NCI-H2196 treated with DMSO at 0.1 percent for 48 hours (cell line): ENCODE measurements around the gene IQSEC3.
"Not testable (repeated sequence)": the region's sequence is repeated elsewhere in the genome, so short reads cannot be mapped to it uniquely, and the experiment has no call there.

Experiments
- DNase-seq: peaks from one replicate; lab custom pipeline; 2025; ENCODE audit not compliant: unreplicated experiment; lab: John Stamatoyannopoulos, UW

IQSEC3 gene

DNA sequence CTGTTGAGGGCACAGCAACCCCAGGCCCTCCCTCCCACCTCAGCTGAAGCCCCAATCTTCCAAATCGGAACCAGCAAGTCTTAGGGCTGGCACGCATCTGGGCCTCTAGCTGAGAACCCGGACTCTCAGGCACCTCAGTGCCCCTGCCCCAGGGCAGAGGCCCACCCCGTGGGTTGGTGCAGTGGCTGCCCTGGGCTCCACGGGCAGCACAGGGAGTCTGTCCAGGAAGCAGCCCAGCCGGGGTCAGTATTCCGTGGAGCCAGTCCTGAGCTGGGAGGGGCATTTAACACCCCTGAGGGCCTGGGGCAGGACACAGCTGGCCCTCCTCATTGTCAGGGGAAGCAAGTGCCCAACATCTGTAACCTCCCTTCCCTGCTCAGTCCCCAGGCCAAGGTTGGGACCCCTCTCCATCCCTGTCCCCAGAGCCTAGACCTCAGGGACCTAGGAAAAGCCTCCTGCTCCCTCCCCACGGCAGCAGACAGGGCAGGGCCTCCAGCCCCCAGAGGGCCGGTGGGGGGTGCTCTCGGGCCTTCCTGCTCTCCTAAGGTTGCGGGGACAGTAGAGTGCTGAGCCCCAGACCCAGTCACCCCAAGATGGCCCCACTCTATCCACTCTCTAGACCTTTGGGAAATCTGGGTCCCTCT lies 110.9 kb downstream of the IQSEC3 start:
- DNase-seq = no peak

DNA sequence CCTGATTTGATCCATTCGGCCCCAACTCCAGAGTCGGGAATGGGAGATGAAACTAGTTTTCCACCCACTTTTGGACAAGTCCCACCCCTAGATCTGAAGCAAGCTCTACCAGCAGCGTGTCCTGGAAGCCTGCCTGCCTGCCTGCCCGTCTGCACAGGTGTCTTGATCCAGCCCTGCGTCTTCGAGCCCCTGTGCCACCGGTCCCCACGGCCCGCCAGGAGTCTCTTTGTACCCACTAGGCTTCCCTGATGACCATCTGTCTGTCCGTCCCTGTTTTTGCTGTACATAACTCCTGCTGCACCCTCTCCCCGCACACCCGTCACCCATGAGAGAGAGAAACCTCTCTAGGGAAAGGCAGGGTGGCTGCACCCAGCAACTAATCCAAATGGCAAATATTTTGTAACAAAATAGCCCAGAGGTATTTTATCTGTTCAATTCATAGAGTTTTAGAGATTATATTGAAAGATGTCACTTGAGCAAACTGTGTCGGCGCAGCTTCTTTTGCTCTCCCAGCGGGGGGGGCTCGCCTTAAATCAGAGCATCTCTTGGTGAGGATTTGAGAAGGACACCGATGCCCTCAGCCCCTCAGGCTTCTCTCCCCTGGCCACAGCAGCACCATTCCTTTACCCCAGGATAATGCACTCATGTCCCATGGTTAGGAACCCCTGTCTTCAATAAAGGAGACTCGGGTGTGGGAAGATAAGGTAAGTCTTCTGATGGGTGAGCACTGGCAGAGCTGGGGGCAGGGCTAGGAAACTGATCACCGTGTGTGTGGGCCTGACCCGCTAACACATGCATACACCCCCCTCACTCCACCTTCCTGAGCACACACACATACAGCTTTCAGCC lies 111.6 kb downstream of the IQSEC3 start:
- DNase-seq = no peak

DNA sequence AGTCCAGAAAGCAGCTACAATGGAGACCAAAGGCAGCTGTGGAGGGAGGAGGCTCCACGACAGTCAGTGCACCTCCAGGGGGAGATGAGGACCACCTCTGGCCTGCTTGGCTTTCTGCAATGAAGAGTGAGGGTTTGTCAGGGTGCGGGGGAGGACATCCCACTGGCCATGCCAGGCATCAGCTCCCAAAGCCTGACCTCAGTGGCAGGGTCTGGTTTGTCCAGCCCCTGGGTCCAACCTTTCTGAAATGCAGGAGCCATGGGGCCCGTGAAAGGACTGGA lies 112.2 kb downstream of the IQSEC3 start:
- no peak for DNase-seq

DNA sequence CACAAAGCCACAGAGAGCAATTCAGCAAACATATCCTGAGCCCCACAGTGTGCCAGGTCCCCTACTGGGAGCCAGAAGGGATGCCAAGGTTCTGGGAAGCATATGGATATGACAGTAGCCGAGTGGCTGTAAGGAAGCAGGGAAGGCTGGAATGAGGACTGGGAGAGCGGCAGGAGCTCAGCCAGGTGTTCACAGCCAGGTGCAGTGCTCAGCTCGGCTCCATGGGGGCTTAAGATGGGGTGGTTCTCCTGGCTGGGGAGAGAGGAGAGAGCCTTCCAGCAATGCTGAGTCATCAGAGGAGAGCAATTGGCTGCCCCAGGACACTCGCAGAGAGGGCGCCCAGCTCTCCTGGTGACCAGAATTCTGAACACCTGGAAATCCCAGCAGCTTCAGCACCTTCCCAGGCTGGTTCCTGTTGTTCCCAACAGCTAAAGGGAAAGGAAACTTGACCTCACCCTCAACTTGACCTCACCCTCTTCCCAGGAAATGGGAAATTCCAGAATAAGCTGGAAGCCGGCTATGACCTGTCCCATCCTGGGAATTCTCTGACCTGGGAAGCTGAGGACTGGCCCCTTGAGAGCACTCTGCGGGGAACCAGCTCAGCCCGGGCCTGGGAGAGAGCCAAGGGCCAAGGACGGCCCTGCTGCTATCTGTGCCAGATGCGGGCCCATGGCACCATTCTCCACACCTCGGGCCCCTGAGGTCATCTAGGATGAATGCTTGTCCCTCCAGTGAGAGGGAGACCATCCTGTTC lies 112.7 kb downstream of the IQSEC3 start:
- no peak for DNase-seq

DNA sequence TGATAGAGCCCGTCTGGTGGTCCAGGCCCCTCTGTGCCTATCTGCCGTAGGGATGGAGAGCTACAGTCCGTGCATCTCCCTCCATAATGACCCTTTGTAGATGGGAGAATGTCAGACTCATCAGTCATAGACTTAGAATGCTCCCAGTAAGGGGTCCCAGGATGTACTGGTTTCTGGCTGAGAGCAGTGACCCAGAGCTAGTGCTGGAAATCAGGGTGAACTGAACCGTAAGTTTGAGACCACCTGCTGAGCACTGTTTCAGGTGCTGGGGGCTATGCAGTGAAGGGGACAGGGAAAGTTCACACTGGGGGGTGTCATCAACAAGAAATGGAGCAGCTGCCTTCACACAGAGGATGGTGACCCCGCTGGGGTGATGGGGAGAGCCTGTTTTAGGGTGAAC lies 113.3 kb downstream of the IQSEC3 start:
- no peak for DNase-seq

DNA sequence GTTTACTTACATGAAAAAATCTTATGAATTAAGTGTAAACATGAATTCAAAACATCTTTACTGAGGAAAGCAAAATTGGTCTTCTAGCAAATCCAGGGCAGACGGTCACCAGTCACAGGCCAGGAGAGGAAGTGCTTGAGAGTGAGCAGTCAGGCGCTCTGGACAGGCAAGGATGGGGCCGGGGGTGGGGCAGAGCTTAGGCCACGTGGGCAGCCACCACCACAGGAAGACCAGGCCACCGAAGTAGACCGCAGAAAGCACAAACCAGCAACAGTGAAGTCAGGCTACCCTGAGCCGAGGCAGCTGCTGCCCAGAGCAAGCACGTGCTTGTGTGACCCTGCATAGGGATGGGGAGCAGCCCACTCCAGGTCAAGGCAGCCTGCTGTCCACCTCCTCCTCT lies 113.9 kb downstream of the IQSEC3 start:
- no peak for DNase-seq

DNA sequence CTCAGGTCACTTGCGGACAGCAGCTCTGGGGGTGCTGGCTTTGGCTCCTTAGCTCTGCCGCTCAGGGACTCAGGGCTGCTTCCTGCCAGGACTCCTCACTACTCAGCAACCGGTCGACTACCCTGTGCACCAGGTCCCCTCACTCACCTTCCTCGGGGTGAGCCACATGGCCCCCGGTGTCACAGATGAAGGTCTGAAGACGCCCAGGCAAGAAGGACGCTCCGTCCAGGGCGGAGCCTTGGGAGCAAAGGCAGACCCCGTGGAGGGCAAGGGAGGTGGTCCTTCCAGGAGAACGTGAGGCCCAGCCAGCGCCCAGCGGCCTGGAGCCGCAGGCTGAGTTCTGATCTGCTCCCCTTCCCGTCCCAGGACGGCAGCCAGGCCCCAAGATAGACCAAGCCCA lies 115.4 kb downstream of the IQSEC3 start:
- DNase-seq = no peak

DNA sequence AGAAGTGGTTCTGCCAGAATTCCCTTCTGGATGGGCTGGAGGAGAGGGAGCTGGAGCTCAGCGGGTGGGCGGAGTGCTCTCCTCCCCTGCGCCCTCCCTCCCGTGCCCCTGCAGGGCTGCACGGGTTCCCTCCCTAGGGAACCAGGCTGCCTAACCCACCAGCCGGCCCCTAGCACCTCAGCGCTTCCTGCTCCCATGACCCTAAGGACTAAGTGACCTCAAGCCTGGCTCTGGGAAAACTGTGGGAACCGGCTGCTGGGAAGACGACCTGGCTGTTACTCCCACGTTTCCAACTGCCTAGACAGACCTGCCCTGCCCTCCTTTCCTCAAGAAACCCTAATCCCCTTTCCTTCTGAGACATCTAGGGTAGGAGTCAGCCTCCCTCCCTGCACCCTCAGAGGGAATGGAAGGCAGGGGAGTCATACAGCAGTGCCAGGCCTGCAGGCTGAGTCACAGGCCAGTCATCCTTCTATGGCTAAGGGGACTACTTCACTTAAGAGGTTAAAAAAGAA lies 115.9 kb downstream of the IQSEC3 start:
- DNase-seq = no peak

DNA sequence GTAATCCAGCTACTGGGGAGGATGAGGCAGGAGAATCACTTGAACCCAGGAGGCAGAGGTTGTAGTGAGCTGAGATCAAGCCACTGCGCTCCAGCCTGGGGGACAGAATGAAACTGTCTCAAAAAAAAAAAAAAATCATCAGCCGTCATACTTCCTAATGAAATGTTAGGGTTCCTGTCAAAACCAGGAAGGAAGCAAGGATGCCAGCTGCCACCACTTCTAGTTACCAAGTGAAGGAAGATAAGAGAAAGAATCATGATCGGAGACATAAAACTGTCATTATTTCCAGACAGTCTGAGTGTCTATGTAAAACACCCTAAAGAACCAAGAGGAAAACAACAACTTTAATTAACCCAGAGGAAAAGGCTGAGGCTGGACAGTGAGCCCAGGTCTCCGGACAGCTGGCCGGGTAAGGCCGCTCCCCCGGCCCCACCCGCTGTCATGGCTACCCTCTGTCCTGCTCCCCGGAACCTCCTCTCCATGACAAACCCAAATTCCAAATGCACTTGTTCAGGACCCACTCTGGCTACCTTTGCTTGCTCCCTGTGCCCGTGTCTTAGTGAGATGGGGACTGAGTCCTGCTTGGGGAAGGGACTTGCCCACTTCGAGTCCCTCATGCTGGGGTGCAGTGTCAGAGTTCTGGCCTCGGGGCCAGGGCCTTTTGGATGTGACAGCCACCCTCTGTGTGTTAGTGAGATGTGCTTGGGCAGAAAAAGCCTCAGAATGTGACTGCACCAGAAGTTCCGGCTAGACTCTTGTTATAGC lies 118.4 kb downstream of the IQSEC3 start:
- no peak for DNase-seq

DNA sequence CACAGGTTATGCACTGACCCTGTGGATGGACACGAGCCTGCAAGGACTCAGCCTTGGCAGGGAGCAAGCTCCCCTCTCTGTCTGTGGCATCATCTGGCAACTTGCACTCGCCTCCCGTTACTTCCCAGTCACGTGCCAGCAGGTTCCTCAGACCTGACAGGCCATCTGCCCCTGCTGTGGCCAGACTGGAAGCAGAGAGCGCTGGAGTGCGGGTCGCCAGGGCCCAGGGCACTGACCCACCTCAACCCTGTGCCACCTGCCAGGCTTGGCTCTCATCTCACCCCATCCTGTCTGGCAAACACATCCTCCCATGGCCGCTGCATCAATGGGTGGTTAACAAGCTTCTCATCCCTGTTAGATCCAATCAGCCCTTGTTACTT lies 119.0 kb downstream of the IQSEC3 start:
- DNase-seq = no peak

DNA sequence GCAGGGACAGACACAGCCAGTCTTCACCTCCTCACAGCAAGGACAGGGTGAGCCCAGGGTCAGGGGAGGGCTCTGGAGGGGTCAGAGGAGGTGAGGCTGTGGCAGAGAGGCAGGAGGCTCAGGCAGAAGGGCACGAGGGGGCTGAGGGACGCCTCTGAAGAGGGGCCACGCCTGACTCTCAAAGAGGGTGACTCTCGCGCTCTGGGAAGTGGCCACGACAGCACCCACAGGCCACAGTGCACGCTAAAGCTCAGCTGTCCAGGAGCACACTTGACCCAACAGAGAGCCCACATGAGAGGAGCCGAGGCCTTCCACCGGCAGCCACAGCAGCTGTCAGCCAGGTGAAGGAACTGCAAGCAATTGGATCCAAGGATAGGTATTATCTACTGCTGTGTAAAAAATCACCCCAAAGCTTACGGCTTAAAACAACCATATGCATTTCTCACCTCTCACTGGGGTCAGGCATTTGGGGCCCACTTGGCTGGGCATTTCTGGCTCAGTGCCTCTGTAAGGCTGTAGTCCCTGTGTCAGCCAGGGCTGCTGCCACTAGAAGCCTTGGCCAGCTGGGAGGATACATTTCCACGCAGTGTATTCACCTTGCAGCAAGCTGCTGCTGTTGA lies 119.5 kb downstream of the IQSEC3 start:
- DNase-seq = no peak

DNA sequence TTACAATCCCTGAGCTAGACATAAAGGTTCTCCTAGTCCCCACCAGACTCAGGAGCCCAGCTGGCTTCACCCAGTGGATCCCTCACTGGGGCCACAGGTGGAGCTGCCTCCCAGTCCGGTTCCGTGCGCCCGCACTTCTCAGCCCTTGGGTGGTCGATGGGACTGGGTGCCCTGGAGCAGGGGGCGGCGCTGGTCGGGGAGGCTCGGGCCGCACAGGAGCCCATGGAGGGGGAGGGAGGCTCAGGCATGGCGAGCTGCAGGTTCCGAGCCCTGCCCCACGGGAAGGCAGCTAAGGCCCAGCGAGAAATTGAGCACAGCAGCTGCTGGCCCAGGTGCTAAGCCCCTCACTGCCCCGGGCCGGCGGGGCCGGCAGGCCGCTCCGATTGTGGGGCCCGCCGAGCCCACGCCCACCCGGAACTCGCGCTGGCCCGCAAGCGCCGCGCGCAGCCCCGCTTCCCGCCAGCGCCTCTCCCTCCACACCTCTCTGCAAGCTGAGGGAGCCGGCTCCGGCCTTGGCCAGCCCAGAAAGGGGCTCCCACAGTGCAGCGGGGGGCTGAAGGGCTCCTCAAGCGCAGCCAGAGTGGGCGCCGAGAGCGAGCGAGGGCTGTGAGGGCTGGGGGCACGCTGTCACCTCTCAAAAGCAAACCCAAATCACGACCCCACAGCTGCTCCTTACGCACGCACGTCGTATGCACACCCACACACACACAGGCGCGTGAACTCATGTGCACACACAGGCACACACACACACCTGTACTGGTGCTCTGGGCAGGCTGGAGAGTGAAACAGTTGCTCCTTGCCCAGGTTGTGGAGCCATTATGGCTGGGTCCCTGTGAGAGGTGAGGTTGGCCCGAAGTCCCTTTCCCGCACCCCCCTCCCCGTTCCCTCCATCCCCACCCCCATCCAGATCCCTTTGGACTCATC lies 121.7 kb downstream of the IQSEC3 start:
- not testable (repeated sequence) for DNase-seq

DNA sequence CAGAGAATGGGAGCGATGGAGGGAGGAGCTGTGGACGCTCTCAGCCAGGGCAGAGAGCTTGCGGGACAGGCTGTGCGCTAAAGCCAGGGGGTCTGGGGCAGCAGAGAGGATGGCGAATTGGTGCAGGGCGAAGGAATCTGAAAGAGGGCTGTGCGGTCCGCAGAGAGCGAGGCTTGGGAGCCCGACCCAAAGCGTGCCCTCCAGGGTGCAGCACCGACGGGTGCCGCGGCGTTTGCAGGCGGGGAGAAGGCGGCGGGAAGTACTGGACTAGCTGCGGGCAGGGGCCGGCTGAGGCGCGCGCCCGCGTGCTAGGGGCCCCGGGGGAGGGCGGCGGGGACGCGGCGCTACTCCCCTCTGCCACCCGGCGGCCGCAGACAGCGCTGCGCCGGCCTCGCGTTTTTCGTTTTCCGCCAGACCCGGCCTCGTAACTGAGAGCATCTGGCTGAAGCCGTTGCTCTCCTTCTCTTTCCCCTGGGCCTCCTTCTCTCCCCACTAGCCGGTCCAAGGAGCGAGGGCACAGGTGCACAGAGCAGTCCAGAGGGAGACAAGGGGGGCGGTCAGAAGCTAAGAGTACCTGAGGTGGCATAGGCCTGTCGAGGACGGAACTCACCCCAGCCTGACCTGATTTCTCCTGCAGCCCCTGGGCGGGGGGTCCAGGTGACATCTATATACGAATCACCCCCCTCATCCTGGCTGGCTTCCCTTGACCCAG lies 122.5 kb downstream of the IQSEC3 start:
- peak; percentile 3 for DNase-seq

DNA sequence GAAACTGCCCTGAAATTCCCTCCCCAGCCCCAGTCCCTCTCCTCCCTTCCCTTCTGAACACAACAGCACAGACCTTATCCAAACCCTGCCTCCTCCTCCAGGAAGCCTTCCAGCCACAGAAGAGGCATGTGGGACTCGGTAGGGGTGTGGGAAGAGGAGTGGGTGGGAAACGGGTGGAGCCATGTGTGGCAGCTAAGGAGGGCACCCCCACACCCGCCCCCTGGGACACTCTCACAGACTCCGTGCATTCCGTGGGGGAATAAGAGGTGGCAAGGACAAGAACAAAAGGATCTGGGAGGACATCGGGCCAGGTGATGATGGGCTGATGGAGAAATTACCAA lies 123.0 kb downstream of the IQSEC3 start:
- DNase-seq = no peak

DNA sequence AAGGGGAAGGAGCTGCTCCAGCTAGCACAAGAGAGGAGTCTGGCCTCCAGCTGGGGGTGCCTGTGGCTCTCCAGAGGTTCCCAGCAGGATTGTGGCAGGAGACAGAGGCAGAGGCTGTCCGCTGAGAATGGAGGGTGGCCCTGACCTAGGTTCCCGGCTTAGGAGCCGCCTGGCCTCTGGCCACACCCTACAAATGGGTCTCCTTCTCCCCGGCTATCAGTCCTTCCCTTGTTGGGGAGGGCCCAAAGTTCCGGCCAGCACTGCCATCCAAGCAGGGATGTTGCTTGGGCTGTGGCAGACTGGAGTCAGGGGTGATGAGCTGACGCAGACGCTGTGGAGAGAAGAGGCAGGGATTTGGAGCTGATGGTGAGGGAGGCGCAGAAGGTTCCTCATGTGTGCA lies 124.3 kb downstream of the IQSEC3 start:
- DNase-seq = no peak

DNA sequence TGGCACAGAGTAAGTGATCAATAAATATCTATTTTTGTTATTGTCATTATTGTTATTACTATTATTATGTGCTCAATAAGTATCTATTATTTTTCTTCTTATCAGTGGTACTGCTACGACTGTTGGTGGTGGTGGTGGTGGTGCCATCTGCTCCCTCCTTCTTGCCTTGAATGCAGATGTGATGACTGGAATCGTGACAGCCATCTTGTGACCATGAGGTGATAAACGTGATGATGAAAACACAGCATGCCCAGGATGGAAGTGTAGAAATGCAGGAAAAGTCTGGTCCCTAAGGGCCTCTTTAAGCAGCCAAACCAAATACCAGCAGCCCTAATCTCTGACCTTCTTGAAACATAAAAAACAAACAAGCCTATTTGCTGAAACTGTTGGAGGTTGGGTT lies 125.0 kb downstream of the IQSEC3 start:
- no peak for DNase-seq

DNA sequence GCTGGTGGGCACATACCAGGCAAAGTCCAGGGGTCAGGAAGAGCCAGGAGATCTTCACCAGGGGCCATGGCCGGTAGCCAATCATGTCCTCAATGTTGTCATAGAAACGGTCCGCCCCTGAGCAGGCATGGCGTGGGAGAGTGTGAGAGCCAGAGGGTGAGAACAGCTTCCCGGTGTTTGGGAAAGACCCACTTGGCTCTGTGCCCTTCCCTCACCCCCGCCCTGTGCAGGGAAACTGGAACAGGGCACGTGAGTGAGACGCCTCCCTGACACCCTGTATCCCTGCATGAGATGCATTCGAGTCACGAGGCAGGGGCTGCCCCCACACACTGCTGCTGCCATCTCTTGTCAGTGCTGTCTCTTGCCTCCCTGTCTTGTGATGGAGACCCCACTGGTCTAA lies 126.7 kb downstream of the IQSEC3 start:
- DNase-seq = no peak

DNA sequence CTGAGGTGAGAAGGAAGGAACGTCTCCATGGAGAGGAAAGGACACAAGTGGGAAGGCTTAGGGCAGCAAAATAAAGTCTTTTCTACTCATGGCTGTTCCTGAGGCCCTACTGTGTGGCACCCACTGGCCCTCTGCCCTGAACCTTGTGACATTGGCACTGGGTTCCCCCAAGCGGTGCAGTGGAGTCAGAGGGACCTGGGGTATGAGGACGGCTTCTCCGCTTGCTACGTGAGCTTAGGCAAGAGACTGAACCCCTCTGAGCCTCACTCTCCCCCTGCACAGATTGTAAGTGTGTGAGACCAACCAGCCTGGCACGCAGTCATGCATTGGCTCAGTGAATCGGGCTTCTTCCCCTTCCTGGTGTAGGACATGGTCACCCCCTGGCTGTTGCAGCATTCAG lies 127.7 kb downstream of the IQSEC3 start:
- no peak for DNase-seq

DNA sequence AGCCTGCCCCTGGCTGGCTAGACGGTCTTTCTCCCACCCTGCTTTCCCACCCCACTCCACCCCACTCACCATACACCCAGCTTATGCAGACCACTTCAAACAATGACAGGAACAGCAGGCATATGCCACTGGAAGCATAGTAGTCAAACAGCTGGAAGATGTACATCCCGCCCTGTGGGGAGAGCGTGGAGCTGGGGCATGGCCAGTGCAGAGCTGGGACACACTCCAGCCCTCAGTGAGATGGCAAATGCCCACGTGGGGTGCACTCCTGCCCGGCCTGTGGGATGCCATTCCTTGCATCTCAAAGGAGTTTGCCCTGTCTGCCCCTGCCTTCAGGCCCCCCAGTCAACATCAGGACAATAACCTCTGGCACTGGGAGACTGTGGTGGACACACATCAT lies 128.6 kb downstream of the IQSEC3 start:
- no peak for DNase-seq
